Neural progenitor cell (in vitro differentiated cells): ENCODE measurements around the gene BCAS3. TPM values are rescaled to one million over a fixed set of nuclear protein-coding genes. Genes with fewer than 3 reads are reported as not detected.

Experiments
- DNase-seq: peaks from one replicate; pipeline ENCODE4 v3.0.0-alpha.2; 2016; ENCODE audit warnings: low spot score
- H2AFZ ChIP-seq: fragments of 200-600 bp; sonication (generic); replicated peaks from 2 replicates; pipeline ENCODE4 v1.6.1; 2016; ENCODE audit warnings: antibody characterized with exemption
- H3F3A ChIP-seq: fragments of 200-600 bp; sonication (generic); 2 replicates; pipeline ENCODE4 v1.6.1; 2016; ENCODE audit warnings: antibody characterized with exemption, low read depth
- H3K27ac ChIP-seq: fragments of 200-600 bp; sonication (generic); 2 replicates; pipeline ENCODE4 v1.5.1; 2016; ENCODE audit warnings: mild to moderate bottlenecking
- H3K27me3 ChIP-seq: fragments of 200-600 bp; sonication (generic); 2 replicates; pipeline ENCODE4 v1.6.1; 2016; ENCODE audit warnings: mild to moderate bottlenecking, moderate library complexity
- H3K36me3 ChIP-seq: fragments of 200-600 bp; sonication (generic); 2 replicates; pipeline ENCODE4 v1.5.1; 2016
- H3K4me1 ChIP-seq: fragments of 200-600 bp; sonication (generic); 2 replicates; pipeline ENCODE4 v1.6.1; 2016; ENCODE audit warnings: mixed run types
- H3K4me2 ChIP-seq: fragments of 200-600 bp; sonication (generic); 2 replicates; pipeline ENCODE4 v1.6.1; 2016
- H3K4me3 ChIP-seq: fragments of 200-600 bp; sonication (generic); 2 replicates; pipeline ENCODE4 v1.5.1; 2016
- H3K79me2 ChIP-seq: fragments of 200-600 bp; sonication (generic); 2 replicates; pipeline ENCODE4 v1.6.1; 2016; ENCODE audit warnings: low read depth
- H3K9ac ChIP-seq: fragments of 200-600 bp; sonication (generic); 2 replicates; pipeline ENCODE4 v1.6.1; 2016
- H3K9me3 ChIP-seq: fragments of 200-600 bp; sonication (generic); 2 replicates; pipeline ENCODE4 v1.5.1; 2016; ENCODE audit warnings: low read depth
- H4K20me1 ChIP-seq: fragments of 200-600 bp; sonication (generic); 2 replicates; pipeline ENCODE4 v1.6.1; 2016; ENCODE audit warnings: low read depth
- H3K27ac Mint-ChIP-seq: 3 replicates; pipeline ENCODE4 v1.8.0; 2021; ENCODE audit warnings: mixed read lengths
- H3K27me3 Mint-ChIP-seq: 2 replicates; pipeline ENCODE4 v1.8.0; 2022; ENCODE audit warnings: low read depth, mild to moderate bottlenecking, inconsistent platforms, moderate library complexity, mixed read lengths; ENCODE audit not compliant: insufficient read depth
- H3K36me3 Mint-ChIP-seq: 3 replicates; pipeline ENCODE4 v1.8.0; 2021; ENCODE audit warnings: mixed read lengths
- H3K4me1 Mint-ChIP-seq: 3 replicates; pipeline ENCODE4 v1.8.0; 2021; ENCODE audit warnings: mixed read lengths
- H3K4me3 Mint-ChIP-seq: 3 replicates; pipeline ENCODE4 v1.8.0; 2021; ENCODE audit warnings: mild to moderate bottlenecking, moderate library complexity, mixed read lengths
- H3K9me3 Mint-ChIP-seq: 3 replicates; pipeline ENCODE4 v1.8.0; 2020; ENCODE audit warnings: mixed read lengths
- CTCF ChIP-seq: fragments of 200-600 bp; sonication (generic); IDR thresholded peaks from 2 replicates; pipeline ENCODE4 v1.5.1; 2017; ENCODE audit warnings: antibody characterized with exemption, mild to moderate bottlenecking
- EZH2 ChIP-seq: fragments of 200-600 bp; sonication (generic); IDR thresholded peaks from 2 replicates; pipeline ENCODE4 v1.6.1; 2017; ENCODE audit warnings: antibody characterized with exemption, mild to moderate bottlenecking, moderate library complexity
- EZH2phosphoT487 ChIP-seq: fragments of 200-600 bp; sonication (generic); IDR thresholded peaks from 2 replicates; pipeline ENCODE4 v1.6.1; 2017; ENCODE audit warnings: antibody characterized with exemption
- total RNA-seq: library from RNA; depleted of rRNA; stranded (reverse); fragments of >200 nt; gene quantifications from 2 replicates; pipeline ENCODE4 v1.2.3, GENCODE V29; 2015; ENCODE audit warnings: low replicate concordance

The BCAS3 gene
- total RNA-seq, 1 donor from 2014 or later, result 60.9 TPM

- H3K27me3 ChIP-seq, result no peaks in the 10 kb centered on the region
- H3K4me1 Mint-ChIP-seq, result peaks cover 14% of the 10 kb centered on the region
- peaks cover 7% of the 10 kb centered on the region for H3K27me3 Mint-ChIP-seq
- no peak overlapping the region for H3K27ac Mint-ChIP-seq
- H3K36me3 ChIP-seq, result no peaks in the 10 kb centered on the region
- no peaks in the 10 kb centered on the region for H3K9me3 ChIP-seq
- H3K4me3 Mint-ChIP-seq, result no peak overlapping the region
- no peak overlapping the region for H3K27ac ChIP-seq
- no peak overlapping the region for H3K4me2 ChIP-seq
- no peaks in the 10 kb centered on the region for H3K4me1 ChIP-seq
- no peaks in the 10 kb centered on the region for H3K9me3 Mint-ChIP-seq
- no peak overlapping the region for H3K9ac ChIP-seq
- no peaks in the 10 kb centered on the region for H3K79me2 ChIP-seq
- TF ChIP-seq CTCF, result no peak
- no peak for TF ChIP-seq EZH2phosphoT487
- TF ChIP-seq EZH2, result no peak
- no peaks in the 10 kb centered on the region for H4K20me1 ChIP-seq
- DNase-seq, result no peak
- no peak overlapping the region for H3K4me3 ChIP-seq
- no peaks in the 10 kb centered on the region for H3K36me3 Mint-ChIP-seq
- H2AFZ ChIP-seq, result no peak overlapping the region
- H3F3A ChIP-seq, result no peaks in the 10 kb centered on the region
These were observed 657.6 kb downstream of the BCAS3 start for GRCh38 chr17:61335105-61335844.

GRCh38 chr17:61335845-61336655 is 658.4 kb downstream of the BCAS3 start:
- DNase-seq, result no peak
- H3K4me1 Mint-ChIP-seq, result peaks cover 10% of the 10 kb centered on the region

GRCh38 chr17:61337290-61337689 is 659.6 kb downstream of the BCAS3 start:
- no peak overlapping the region for H3K9ac ChIP-seq
- no peaks in the 10 kb centered on the region for H3K36me3 ChIP-seq
- H3K79me2 ChIP-seq, result no peaks in the 10 kb centered on the region
- H3K4me3 Mint-ChIP-seq, result no peak overlapping the region
- H3K4me3 ChIP-seq, result no peak overlapping the region
- no peak overlapping the region for H3K4me2 ChIP-seq
- H3K4me1 ChIP-seq, result no peaks in the 10 kb centered on the region
- H3K4me1 Mint-ChIP-seq, result peaks cover 8% of the 10 kb centered on the region
- no peaks in the 10 kb centered on the region for H3K9me3 ChIP-seq
- peaks cover 6% of the 10 kb centered on the region for H3K27me3 Mint-ChIP-seq
- H3K27ac Mint-ChIP-seq, result no peak overlapping the region
- no peaks in the 10 kb centered on the region for H4K20me1 ChIP-seq
- DNase-seq, result no peak
- H3F3A ChIP-seq, result no peaks in the 10 kb centered on the region
- no peaks in the 10 kb centered on the region for H3K36me3 Mint-ChIP-seq
- no peaks in the 10 kb centered on the region for H3K27me3 ChIP-seq
- no peaks in the 10 kb centered on the region for H3K9me3 Mint-ChIP-seq
- H3K27ac ChIP-seq, result no peak overlapping the region
- TF ChIP-seq EZH2, result no peak
- TF ChIP-seq CTCF, result no peak
- TF ChIP-seq EZH2phosphoT487, result no peak
- H2AFZ ChIP-seq, result no peak overlapping the region

More at GRCh38 chr17:61335845-61336655, 658.4 kb downstream of the BCAS3 start:
- H3K4me3 ChIP-seq, result no peak overlapping the region
- no peak overlapping the region for H2AFZ ChIP-seq
- H3K4me2 ChIP-seq, result no peak overlapping the region
- H3K27ac ChIP-seq, result no peak overlapping the region
- H3K27me3 Mint-ChIP-seq, result peaks cover 6% of the 10 kb centered on the region
- TF ChIP-seq EZH2phosphoT487 (no peak), EZH2 (no peak), CTCF (no peak)
- H3K36me3 Mint-ChIP-seq, result no peaks in the 10 kb centered on the region
- H4K20me1 ChIP-seq, result no peaks in the 10 kb centered on the region
- H3K4me3 Mint-ChIP-seq, result peak overlapping the region; percentile 38
- no peaks in the 10 kb centered on the region for H3F3A ChIP-seq
- H3K9me3 Mint-ChIP-seq, result no peaks in the 10 kb centered on the region
- H3K79me2 ChIP-seq, result no peaks in the 10 kb centered on the region
- H3K9me3 ChIP-seq, result no peaks in the 10 kb centered on the region
- H3K36me3 ChIP-seq, result no peaks in the 10 kb centered on the region
- no peaks in the 10 kb centered on the region for H3K4me1 ChIP-seq
- H3K9ac ChIP-seq, result no peak overlapping the region
- H3K27me3 ChIP-seq, result no peaks in the 10 kb centered on the region
- peak overlapping the region; percentile 43 for H3K27ac Mint-ChIP-seq
